ENCODE data around the gene PPP4C.

GRCh38 chr16:30090610-30091331, 15.0 kb downstream of the PPP4C start:
- TF ChIP-seq POLR2AphosphoS5 (IDR thresholded peaks at IDR 0.05; ENCODE audit: borderline replicate concordance, low read depth, low read length), result no peak
- TF ChIP-seq EZH2 (IDR thresholded peaks at IDR 0.05), result no peak
